NOMO-1 (cell line): ENCODE measurements around the gene PAGE4.

Experiments
- DNase-seq, 2 experiments: peaks; one replicate each; lab custom pipeline; 2025; ENCODE audit not compliant: unreplicated experiment in 2 of 2; lab: John Stamatoyannopoulos, UW

PAGE4 gene

DNA sequence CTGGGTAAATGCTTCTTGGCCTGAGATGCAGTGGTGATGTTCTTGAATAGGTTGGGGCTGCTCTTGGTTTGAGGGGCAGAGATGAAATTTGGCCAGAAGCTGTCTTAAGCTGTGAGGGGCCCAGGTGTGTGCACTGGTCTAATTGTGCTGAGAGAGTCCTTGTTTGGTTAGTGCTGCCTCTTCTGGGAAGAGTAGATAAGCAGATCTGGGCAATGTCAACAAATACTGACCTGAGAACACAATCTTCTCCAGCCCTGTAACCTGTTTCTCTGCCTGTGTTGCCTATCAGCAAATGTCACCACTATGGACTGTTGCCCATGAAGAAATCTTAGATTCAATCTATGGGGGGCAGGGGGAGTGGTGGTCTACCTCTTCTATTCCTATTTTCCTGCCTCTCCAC lies 33.0 kb downstream of the PAGE4 start:
- DNase-seq, result no peak

GRCh38 chrX:49868739-49869138 lies 39.6 kb downstream of the PAGE4 start:
- DNase-seq, result no peak

GRCh38 chrX:49876750-49877149 lies 47.6 kb downstream of the PAGE4 start:
- DNase-seq, result no peak

DNA sequence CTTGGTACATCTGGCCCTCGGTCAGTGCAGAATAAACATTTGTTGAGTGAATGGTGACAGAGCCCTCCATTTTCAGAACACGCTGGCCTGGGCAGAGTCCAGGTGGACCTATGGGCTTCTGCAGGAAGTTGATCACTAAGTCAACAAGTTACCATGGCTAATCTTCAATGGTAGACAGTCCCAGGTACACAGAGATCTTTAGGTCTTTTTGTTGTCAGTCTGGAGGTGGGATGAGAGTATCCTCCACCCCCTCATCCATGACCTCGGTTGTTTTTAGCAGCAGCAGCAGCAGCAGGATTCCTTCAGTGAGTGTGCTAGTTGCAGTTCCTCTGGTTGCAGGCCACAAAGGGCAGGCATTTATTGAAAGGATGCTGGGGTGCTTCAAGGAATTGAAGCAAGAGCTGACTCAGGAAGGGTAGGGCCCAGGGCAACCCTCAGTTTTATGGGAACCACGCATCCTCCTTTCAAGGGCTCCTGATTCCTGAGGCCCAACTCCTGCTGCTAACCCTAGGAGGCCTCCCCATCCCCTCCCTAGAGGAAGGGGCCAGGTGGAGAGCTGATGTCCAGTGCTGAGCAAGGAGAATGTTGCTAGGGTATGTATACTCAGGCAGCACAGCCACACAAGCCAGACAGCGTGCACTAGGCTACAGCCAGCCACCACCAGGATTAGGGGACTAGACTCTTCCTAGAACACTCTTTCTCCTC lies 48.4 kb downstream of the PAGE4 start:
- no peak for DNase-seq

DNA sequence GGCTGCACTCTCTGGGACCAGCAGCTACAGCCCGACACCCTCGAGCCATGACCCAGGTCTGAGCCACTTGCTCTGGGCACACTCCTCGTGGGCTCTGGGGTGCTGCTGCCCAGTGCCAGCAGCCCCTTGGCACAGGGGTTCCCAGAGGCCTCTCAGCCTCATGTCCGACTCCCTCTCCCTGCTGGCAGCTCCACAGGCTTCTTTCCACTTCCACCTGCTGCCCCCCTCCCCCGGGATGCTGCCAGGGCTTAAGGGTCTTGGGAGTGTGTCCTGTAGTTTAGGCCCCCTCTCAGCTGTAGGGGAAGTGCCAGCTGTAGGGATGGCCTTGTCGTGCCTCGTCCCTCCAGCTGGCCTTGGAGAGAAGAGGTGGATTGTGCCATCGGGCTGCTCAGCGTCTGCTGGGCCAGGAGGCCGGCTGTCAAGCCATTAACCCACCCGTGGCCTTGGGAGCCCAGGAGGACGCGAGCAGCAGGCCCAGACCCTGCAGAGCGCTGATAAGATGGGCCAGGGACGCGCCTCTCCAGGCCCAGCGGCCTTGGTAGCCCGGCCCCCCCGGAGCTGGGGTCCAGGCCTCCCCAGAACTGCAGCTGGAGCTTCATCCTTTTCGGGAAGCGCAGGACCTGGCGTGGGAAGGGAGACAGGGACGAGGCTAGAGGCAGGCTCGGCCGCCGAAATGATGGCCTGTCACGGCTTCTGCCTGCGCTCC lies 49.2 kb downstream of the PAGE4 start:
- no peak for DNase-seq

- peak; percentile 70 to 71 for DNase-seq
These were observed 49.9 kb downstream of the PAGE4 start, which contains the start of gene USP27X for GRCh38 chrX:49878834-49879655. TSS of gene USP27X (plus strand) at chrX:49879484. CDS start at chrX:49880308, 824 bp downstream.

DNA sequence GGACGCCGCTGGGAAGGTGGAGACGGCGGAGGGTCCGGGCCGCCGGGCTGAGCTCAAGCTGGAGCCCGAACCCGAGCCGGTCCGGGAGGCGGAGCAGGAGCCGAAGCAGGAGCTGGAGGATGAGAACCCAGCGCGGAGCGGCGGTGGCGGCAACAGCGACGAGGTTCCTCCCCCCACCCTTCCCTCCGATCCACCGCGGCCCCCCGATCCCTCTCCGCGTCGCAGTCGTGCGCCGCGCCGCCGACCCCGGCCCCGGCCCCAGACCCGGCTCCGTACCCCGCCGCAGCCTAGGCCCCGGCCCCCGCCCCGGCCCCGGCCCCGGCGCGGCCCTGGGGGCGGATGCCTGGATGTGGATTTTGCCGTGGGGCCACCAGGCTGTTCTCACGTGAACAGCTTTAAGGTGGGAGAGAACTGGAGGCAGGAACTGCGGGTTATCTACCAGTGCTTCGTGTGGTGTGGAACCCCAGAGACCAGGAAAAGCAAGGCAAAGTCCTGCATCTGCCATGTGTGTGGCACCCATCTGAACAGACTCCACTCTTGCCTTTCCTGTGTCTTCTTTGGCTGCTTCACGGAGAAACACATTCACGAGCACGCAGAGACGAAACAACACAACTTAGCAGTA lies 50.7 kb downstream of the PAGE4 start:
- no peak for DNase-seq

DNA sequence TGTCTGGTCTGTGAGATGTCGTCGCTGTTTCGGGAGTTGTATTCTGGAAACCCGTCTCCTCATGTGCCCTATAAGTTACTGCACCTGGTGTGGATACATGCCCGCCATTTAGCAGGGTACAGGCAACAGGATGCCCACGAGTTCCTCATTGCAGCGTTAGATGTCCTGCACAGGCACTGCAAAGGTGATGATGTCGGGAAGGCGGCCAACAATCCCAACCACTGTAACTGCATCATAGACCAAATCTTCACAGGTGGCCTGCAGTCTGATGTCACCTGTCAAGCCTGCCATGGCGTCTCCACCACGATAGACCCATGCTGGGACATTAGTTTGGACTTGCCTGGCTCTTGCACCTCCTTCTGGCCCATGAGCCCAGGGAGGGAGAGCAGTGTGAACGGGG lies 51.6 kb downstream of the PAGE4 start:
- no peak for DNase-seq
